T-helper 2 cell treated with Interferon-gamma antibody and Interleukin-4, amounts not matched to agents 100 ng/mL and 5 ng/mL, for 36 hours (primary cell): ENCODE measurements around the gene GATA5. TPM values are rescaled to one million over a fixed set of nuclear protein-coding genes. Genes with fewer than 3 reads are reported as not detected.

Experiments used
- intact Hi-C: fragments of 100-400 bp; cut with micrococcal nuclease; formaldehyde crosslinking; loops from one replicate; pipeline ENCODE4 v1.15.1; 2023
- total RNA-seq: library from RNA; stranded (reverse); gene quantifications from 2 replicates; pipeline ENCODE4 v1.2.3, GENCODE V29; 2022

Gene GATA5
- total RNA-seq, 1 donor from 2014 or later, result not detected

DNA sequence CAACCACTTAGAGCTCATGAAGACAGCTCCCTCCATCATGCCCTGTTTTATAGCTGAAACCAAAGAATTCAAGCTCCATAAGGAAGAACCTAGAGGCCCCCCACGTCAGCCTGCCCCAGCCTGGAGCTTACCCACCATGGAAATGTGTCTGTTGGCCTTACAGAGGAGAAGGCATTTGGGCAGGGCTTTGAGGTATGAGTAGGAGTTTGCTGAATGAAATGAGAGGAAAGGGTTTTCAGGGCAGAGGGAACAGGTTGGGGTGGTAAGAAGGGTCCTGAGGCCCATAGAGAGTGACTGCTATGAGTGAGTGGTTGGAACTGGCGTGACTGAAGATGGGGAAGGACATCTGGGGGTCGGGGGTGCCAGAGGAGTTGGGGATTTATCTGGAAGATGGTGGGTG lies 12.7 kb upstream of the GATA5 start:
- intact Hi-C loops, result no loop called here

DNA sequence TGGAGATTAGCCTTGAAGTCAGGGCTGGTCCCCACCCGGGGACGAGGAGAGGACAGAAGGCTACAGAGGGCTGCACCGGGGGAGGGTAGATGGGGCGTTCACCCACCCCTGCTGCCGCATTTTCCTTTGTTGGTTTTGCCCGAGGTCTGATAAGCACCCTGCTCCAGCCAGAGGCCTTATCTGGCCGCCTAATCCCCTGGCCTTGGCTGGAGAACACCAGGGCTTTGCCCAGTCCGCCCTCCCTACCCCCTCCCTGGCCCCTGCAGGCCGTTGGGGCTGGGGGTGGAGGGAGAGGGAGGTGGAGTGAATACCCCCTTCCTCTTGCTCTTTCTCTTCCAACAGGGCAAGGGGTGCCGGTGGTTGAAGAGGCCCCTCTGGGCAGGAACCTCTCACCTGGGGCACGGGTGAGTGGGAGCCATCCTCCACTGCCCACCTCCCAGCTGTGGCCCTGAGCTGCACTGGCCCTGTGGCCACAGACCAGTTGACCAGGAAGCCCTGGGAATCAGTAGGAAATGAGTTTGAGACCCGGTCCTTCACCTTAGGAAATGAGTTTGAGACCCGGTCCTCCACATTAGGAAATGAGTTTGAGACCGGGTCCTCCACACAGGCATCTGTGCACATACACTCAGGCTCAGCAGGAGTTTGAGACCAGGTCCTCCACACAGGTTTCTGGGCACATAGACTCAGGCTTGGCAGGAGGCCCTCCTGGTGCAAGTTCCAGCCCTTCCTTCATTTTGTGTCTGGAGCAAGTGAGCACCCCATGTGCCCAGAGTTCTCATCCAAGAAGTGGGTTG lies 12.0 kb upstream of the GATA5 start:
- intact Hi-C loops, result no loop called here

DNA sequence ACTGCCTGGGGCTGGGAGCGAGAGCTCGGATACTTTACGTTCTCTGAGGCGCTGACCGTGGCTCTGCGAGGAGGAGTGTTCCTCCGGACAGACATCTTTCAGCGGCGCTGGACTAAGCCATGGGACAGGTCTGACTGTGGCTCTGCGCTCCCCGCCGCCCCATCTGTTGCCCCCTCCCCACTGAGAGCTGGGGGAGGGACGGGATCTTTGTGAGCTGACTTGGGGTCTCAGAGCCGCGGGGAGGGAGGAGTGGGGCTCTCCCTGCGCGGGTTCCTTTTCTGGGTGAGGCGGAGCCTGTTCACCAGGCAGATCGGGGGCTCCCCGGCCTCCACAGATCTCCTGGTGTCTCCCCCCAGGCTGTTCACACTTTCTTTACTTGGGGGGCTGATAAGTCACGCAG lies 11.3 kb upstream of the GATA5 start:
- intact Hi-C loops, result no loop called here

DNA sequence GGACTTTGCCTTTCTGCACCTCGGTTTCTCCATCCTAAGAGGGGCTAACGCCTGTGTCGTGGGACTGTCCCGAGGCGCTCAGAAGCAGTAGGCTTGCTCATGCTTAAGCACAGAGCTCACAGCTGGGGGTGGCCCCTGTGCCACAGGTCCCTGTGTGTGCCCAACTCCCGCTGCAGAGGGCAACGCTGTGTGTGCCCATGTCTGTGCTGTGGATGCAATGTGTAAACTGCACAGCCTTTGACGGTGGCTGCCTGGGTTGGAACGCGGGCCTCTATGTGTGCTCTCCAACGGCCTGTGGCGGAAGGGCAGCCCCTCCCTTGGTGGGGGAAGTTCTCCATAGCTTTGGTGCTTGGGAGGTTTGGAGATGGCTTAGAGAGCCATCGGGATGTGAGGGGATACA lies 10.7 kb upstream of the GATA5 start:
- intact Hi-C loops, result no loop called here

DNA sequence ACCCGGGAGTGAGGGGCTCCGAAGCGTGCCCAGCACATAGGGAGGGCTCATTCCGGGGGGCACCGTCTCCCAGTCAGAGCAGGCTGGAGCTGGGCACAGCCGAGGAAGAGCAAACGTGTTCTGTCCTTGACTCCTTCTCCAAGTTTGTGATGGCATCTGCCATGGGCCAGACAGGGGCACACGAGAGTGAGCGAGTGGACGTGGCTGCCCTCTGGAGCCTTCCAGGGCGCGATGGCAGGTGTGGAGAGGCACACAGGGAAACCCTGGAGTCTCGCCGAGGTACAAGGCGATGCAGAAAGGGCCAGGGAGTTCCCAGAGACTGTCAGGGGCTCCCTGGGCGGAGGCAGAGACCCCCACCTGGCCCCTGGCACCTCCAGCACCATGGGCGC lies 9.9 kb upstream of the GATA5 start:
- intact Hi-C loops, result no loop called here

DNA sequence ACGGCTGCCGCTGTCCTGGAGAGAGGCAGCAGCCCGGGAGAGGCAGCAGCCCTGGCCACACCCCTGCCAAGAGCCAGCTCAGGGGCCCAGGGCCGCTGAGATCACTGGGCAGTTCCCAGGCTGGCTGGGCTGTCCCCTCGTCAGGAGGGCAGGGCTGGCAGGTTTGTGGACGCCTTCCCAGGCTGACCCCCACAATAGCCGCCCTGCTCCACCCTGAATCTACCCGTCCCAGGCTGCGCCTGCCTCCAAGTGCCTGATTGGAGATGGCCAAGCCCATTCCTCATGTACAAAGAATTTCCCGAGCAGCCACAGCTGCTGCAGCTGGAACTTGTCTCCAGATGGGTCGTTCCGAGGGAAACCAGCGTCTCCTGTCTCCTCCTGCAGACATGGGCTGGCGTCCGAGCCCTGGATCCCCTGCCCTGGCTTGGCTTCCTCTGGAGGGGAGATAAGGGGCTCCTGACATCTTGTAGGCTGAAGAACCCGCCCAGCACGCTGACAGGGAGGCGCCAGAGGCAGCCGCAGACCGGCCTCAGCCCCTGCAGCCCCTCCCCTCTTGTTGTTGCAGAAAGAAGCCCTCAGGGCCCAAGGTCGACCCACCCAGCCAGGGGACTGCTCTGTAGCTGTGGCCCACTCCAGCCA lies 9.4 kb upstream of the GATA5 start:
- intact Hi-C loops, result no loop called here

DNA sequence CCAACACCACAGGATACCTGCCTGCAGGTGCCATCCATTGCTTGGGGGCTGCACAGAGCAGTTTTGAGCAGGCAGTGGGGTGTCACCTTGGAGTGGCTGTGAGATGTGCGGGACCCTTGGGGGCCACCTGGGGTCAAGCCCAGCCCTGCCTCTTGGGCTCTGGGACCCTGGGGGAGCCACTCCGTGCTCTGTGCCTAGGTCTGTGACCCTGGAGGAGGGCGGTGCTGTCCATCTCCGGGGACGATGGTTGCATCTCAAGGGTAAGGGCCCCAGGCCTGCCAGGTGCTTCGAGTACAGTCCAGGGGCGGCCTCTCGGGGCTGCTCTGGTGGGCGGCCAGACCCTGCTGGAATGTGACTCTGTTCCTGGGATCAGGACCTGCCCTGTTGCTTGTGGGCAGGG lies 8.7 kb upstream of the GATA5 start:
- intact Hi-C loops, result no loop called here

DNA sequence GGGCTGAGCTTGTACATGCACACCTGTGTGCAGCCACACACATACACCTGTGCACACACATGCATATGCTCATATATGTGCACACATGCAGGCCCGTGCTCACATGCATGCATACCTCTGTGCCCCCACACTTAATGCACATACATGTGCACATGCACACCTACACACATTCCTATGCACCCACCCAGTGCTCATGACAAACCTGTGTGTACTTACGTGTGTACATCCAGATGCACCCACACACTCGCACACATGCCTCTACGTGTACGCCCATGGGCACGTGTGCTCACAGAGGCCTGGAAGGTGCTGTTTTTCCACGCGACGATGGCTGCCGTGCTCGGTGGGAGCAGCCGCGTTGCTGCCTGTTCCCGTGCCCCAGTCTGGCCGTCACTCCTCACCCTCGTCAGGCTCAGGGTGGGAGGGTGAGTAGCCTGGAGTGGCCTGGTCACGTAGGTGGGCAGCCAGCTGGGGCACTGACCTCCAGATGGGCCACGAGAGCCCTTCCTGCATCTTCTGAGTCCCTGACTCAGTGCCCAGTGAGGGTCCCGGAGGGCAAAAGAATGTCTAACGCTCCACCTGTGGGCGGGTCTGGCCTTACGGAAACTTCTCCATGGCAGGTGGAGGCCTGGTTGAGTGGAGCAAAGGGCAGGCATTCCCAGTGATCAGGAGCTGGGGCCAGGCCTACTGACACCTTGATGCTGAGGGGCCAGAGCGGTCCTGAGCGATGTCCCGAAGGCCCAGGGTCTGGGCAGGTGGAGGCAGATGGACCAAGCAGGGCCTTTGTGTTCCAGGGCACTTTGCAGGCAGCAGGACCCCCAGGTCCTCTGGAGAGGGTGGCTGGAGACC lies 8.0 kb upstream of the GATA5 start:
- intact Hi-C loops, result no loop called here

DNA sequence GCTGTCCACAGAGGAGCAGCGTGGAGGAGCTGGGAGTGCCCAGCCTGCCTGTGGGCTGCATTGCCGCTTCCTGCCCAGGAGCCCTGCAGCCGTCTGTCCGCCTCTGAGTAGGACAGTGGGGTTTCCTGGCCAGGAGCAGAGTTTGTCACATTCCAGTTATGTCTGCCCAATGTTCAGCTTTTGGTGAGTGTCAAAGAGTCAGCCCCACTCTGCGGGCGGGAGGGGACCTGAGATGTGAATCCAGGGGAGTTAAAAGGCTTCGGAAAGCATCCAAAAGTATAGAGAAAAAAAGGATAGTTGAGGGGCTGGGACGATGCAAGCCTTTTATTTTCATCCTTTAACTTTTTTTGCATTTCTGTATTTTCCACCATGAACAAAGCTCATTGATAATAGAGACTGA lies 7.2 kb upstream of the GATA5 start:
- intact Hi-C loops, result no loop called here

DNA sequence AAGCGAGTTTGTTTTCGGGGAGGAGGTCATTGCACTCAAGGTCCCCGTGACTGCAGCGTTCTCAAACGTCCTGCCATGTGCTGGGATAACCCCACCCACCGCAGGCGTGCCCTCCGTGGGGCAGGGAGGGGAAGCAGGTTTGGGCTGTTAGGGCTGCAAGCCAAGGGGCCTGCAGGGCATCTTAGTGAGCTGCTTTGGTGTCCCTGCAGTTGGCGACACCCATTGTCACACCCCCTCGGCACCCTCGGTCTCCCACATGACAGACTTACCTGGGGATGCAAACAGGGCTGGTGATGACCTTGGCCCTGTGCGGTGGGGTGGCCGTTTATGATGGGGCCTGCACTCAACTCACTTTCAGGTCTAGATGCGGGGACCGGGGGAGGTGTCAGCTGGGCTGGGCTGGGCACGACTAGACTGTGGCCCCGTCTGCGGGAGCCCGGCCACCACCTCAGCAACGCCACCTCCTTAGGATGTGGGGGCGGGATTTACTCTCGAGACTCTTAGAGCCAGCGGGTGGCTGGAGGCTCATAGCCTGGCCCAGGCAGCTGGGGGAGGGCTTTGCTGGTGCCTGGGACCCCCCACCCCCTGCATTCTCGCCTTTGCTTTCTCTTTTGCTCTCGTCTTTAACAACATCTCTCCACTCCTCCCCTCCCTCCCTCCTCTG lies 6.5 kb upstream of the GATA5 start:
- intact Hi-C loops, result no loop called here

DNA sequence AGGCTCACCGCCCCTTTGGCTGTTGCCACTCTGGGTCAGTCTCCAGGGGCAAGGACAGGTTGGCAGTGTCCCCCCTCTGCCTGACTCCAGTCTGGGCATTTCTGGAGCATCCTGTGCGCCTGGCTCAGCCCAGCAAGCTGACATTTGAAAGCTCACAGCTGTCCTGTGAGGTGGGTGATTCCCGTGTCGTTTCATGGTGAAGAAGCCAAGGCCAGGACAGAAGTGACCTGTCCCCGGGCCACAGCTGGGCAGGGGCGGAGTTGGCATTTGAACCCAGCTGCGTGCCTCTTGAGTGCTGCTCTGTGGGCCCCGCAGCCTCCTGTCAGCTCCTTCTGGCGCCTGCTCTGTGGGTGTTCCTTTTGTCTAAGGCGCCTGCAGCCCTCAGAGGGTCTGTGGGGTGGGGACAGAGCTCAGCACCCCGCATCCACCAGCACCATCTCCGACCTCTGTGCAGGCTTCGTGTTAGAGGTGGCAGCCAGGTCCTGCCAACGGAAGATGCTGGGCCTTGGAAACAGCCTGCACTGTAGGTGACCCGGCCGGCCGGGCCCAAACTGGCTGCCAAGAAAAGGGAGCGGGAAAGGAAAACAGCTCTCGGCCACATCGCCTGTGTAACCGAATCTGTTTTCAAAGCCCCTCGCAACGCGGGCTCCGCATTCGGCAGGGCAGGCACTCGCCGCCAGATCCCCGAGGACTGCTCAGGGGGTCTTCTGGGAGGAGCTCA lies 5.8 kb upstream of the GATA5 start:
- intact Hi-C loops, result no loop called here

DNA sequence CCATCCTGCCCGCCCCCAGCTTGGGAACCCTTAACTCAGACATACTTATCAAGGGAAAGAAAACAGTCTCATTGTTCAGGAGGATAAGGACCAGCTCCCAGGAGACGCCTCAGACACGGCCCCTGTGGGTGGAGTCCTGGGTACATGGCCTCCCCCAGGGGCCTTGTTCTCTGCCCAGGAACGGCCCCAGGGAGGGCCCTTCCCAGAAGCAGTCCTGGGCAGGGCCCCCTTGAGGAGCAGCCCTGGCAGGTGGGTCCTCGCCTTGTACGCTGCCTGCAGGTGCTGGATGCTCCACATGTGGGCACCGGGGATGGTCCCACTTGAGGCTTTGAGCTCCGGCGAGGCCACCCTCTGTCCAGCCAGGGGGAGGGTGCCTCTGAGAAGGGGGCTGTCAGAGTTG lies 4.5 kb upstream of the GATA5 start:
- intact Hi-C loops, result no loop called here

DNA sequence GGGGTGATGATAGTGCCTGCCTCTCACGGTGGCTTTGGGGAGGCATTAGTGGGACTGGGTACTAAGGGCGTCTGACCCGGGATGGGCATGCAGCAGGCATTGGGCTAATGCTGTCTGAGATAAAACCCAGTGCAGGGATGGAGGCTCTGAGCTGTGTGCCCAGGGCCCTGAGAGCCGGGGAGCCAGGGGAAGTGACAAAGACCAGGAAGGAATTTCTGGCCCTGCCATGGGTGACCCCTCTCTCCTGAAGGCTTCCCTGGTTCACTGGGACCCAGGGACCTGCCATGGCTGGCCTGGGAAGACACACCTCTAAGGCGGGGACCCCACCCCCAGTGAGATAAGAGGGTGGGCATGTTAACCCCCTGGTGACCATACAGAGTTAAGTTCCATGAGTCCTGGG lies 3.9 kb upstream of the GATA5 start:
- intact Hi-C loops, result no loop called here

DNA sequence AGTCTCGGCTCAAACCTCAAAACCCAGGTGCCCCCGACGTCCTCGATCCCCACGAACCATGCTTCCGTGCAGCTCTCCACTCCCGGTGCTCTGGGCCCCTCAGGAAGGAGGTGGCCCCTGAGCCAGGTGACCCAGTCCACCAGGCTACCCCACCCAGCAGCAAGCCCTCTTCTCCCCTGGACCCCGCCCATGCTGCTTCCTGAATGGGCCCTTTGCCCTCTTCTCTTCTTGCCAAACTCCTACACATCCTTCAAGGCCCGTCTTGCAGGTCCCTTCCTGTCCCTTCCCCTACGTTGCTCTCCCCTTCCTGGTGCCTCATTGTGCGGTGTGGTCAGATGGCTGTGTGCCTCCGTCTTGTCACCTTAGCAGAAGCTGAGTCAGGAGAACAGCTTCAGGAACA lies 3.4 kb upstream of the GATA5 start:
- intact Hi-C loops, result no loop called here

DNA sequence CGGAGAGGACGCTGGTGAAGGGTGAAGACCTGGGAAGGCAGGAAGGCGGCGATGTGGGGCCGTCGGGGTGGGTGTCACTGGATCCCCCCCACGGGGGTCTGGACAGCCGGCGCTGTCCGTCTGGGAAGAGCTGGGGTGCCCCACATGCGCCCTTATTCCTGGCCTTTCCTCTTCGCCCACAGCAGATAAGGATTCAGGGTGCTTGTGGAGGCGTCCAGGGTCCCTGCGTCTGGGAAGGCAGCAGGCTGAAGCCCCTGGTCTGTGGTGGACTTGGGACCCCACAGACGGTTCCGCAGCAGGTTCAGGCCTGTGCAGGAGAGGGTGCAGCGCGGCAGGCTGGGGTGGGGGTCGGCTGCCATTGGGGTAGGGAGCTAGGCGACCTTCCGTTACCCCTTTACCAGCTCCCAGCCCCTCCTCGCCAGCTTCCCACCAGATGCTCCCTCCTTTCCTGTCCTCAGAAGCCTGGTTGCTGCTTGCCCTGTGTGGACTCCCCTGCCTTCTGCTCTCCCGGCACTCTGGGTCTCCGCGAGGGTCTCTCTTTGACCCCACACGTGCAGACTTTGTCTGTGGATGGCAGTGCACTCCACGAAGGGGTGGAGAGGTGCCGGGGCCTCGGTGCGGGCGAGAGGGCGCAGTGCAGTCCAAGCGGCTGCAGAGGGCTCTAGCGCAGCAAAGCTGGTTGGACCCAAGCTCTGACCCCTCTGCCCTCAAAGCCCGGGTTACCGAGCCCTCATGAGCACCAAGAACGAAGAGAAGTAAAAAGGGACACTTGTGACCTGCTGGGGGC lies 2.1 kb upstream of the GATA5 start:
- intact Hi-C loops, result no loop called here

DNA sequence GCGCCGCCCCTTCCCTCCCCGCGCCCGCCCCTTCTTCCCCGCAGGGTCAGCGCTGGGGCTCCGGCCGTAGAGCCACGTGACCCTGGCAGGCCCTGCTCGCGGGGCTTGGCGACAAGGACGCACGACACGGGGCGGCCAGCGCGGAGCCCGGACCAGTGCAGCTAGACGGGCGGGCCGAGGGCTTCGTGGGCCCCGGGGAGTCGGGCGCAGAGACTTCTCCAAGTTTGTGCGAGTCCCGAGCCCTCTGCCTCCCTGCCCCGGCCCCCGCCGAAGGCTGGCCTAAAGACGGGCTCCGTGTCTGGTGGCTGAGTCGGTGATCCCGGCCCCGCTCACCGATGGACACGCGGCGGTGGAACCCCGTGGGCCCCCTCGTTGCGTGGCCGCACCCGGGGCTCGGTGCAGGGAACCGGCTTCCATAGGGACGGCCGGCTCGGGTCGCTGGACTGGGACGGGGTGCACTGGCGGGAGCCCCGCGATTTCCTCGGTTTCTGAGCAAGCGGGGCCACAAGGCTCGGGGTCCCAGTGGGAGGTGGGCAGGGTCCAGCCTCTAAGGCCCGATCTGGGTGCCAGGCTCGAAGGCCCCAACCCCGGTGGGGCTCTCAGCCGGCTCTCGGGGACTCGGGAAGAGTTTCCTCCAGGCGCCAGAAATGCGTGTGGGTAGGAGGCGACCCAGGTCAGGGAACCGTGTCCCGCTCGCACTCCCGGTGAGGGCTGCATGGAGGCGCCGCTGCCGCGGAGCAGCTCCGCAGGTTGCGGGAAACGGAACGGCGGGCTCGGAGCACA lies 452 bp upstream of the GATA5 start:
- intact Hi-C loops, result no loop called here

DNA sequence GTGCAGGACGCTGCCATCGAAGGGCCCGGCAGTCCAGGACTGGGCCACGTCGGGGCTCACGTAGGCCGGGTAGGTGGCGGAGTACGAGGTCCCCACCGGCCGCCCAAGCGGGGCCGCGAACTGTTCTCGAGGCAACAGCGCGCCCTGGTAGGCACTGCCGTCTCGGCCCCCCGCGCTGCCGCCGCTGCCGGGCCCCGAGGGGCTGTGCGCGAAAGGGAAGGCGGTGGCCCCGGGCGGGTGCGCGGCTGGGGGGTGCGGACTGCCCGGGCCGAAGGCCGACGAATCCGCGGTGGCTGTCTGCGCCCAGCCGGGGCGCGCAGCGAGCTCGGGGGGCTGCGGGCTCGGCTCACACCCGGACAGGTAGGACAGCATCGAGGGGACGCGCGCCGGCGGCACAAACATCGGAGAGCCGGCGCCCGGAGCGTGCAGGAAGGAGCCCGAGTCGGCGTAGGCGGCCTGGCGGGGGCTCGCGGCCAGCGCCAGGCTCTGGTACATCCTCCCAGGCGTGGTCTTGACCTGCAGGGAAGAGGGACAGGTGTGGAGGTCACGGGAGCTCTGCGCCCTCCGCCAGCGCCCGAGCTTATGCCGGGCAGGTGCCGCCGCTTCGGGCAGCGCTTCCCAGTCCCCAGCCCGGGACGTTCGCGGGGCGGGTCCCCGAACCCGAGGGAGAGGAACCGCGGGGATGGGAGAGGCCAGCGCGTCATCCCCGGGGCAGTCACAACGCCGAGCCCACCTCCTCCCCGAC lies 596 bp downstream of the GATA5 start:
- intact Hi-C loops, result no loop called here

DNA sequence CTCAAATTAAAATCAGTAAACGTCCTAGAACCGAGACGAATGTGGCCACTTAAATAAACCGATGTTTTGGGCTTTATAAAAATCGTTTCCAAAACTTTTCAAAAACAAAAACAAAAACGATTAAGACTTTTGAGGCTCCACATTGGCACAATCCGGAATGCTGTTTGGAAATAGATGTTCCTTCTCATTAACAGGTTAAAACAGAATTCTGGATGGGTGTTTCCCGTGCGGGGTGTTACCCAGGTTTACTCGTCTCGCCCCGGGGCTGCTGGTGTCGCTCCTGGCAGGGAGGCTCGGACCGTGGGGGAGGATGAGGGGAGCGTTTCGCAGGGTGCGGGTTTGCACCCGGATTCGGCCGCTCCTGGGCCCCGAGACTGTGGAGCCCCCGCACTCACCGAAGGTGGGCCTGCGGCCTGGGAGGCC lies 1.2 kb downstream of the GATA5 start:
- intact Hi-C loops, result no loop called here
